Body of pancreas (tissue), 4 donors: ENCODE measurements around the gene HRH3. TPM values are rescaled to one million over a fixed set of nuclear protein-coding genes. Genes with fewer than 3 reads are reported as not detected.

Experiments used
- ATAC-seq: fragments of 150-250 bp; one replicate; pipeline ENCODE4 v1.9.1; 2016
- DNase-seq, 4 donors: peaks; one replicate each; pipeline ENCODE4 v3.0.0-alpha.2; 2019
- H3K27ac ChIP-seq, 4 donors: fragments of 200-600 bp; sonication (generic); 1 replicate in 3 of 4; 2 replicates in 1 of 4; pipeline versions ENCODE4 v1.5.1 to v1.6.1; 2016 to 2019; ENCODE audit warnings: mild to moderate bottlenecking in 1 of 4, mixed read lengths in 1 of 4, moderate library complexity in 1 of 4
- H3K27me3 ChIP-seq, 2 donors: fragments of 200-600 bp; sonication (generic); one replicate each; pipeline ENCODE4 v1.6.0; 2016; ENCODE audit warnings: mild to moderate bottlenecking in 1 of 2
- H3K36me3 ChIP-seq, 2 donors: fragments of 200-600 bp; sonication (generic); replicated peaks in 1 of 2; 2 replicates each; pipeline ENCODE4 v1.5.1; 2016; ENCODE audit warnings: low read depth in 2 of 2; ENCODE audit not compliant: insufficient read depth in 1 of 2
- H3K4me1 ChIP-seq: fragments of 200-600 bp; sonication (generic); one replicate; pipeline ENCODE4 v1.6.0; 2016
- H3K4me3 ChIP-seq, 2 donors: fragments of 200-600 bp; sonication (generic); 1 replicate in 1 of 2; 2 replicates in 1 of 2; pipeline ENCODE4 v1.5.1; 2016 to 2019
- H3K9me3 ChIP-seq, 3 donors: fragments of 200-600 bp; sonication (generic); 1 replicate in 2 of 3; 2 replicates in 1 of 3; pipeline ENCODE4 v1.5.1; 2016
- POLR2A ChIP-seq, 3 donors: fragments of 450-650 bp; IDR thresholded peaks; one replicate each; pipeline ENCODE4 v1.6.1; 2016; ENCODE audit warnings: antibody characterized with exemption in 3 of 3, mild to moderate bottlenecking in 2 of 3
- WGBS, 2 donors: methylation state at CpG; one replicate each; pipeline ENCODE4 v1.1.5; 2017; 5-methylcytosine and 5-hydroxymethylcytosine counted together
- intact Hi-C: fragments of 100-400 bp; cut with DNase I; formaldehyde crosslinking; loops from one replicate; pipeline ENCODE4 v1.15.1; 2023
- total RNA-seq, 2 donors: library from RNA; depleted of rRNA; stranded (reverse); fragments of >200 nt; gene quantifications; one replicate each; pipeline ENCODE4 v1.1.0, GENCODE V29; 2016
- TF ChIP-seq, protein P1 (sequence below), 7 experiments: fragments of 450-650 bp in 4 of 7; fragments of 200-600 bp in 3 of 7; sonication (generic) in 3 of 7; IDR thresholded peaks; one replicate each; pipeline ENCODE4 v1.5.1; 2016 to 2019; ENCODE audit warnings: antibody characterized with exemption in 7 of 7

Gene HRH3
- total RNA-seq, 2 donors from 2014 or later: 0.33 TPM; not detected in 1

GRCh38 chr20:62254021-62254724, 34.1 kb upstream of the HRH3 start:
- Histone ChIP-seq H3K4me3 (no peak overlapping the region), H3K4me1 (peaks cover 19% of the 10 kb centered on the region), H3K36me3 (peaks cover 0 to 2% of the 10 kb centered on the region in 2 donors), H3K27ac (no peak overlapping the region), H3K9me3 (no peaks in the 10 kb centered on the region), H3K27me3 (no peaks in the 10 kb centered on the region)
- intact Hi-C loops: no loop called here
- ATAC-seq (no peak), DNase-seq (no peak)
- WGBS, 2 donors: 84 to 88% methylated on average over 17 to 24 of the region's 24 CpGs
- TF ChIP-seq, protein P1, sequence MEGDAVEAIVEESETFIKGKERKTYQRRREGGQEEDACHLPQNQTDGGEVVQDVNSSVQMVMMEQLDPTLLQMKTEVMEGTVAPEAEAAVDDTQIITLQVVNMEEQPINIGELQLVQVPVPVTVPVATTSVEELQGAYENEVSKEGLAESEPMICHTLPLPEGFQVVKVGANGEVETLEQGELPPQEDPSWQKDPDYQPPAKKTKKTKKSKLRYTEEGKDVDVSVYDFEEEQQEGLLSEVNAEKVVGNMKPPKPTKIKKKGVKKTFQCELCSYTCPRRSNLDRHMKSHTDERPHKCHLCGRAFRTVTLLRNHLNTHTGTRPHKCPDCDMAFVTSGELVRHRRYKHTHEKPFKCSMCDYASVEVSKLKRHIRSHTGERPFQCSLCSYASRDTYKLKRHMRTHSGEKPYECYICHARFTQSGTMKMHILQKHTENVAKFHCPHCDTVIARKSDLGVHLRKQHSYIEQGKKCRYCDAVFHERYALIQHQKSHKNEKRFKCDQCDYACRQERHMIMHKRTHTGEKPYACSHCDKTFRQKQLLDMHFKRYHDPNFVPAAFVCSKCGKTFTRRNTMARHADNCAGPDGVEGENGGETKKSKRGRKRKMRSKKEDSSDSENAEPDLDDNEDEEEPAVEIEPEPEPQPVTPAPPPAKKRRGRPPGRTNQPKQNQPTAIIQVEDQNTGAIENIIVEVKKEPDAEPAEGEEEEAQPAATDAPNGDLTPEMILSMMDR (IDR thresholded peaks at IDR 0.05): no peak

DNA sequence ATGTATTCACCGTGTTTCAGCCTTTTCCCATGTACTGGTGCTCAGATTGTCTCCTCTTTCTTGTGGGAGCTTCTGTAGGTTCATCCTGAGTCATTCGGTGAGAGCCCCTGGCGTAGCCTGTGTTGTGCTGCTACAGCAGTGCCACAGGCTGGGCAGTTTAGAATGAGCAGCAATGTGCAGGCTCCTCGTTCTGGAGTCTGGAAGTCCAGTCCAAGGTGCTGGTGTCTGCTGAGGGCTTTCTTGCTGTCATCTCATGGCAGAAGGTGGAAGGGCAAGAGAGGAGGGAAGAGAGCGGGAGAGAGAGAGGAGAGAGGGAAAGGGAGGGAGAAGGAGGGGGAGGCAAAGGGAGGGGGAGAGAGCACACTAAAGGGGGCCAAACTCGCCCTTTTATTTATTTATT, 33.3 kb upstream of the HRH3 start:
- H3K27me3 ChIP-seq: no peaks in the 10 kb centered on the region
- no peak for ATAC-seq
- 84 to 87% methylated on average over 6 of the region's 6 CpGs for WGBS, 2 donors
- no peak for DNase-seq
- H3K4me3 ChIP-seq: no peak overlapping the region
- H3K36me3 ChIP-seq: peaks cover 0 to 2% of the 10 kb centered on the region in 2 donors
- intact Hi-C loops: no loop called here
- TF ChIP-seq, protein P1 (IDR thresholded peaks at IDR 0.05): no peak
- no peak for TF ChIP-seq POLR2A (IDR thresholded peaks at IDR 0.05)
- no peaks in the 10 kb centered on the region for H3K9me3 ChIP-seq
- no peak overlapping the region for H3K27ac ChIP-seq
- peaks cover 25% of the 10 kb centered on the region for H3K4me1 ChIP-seq

DNA sequence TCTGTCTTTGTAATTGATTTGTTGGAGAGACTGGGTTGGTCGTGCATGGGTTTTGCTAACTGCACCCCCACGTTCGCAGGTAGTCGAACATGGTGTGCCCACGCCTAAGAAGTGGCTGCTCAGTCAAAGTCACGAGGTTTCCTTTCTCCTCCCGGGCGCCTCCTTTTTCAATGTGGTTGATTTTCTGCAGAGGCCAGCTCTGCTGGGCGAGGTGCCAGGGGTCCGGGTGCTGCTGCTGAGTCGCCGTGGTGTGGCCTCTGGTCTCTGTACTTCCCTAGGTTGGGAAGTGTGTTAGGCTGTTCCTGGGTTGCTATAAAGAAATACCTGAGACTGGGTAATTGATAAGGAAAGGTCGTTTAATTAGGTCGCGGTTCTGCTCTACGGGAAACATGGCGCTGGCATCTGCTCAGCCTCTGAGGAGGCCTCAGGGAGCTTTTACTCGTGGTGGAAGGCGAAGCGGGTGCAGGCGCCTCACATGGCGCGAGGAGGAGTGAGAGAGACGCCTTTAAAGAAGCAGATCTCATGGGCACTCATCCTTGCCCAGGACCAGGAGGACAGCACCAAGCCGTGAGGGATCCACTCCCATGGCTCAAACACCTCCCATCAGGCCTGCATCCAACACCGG, 32.4 kb upstream of the HRH3 start:
- Histone ChIP-seq H3K27me3 (no peaks in the 10 kb centered on the region), H3K27ac (no peak overlapping the region), H3K9me3 (no peaks in the 10 kb centered on the region), H3K4me3 (no peak overlapping the region), H3K36me3 (peaks cover 0 to 2% of the 10 kb centered on the region in 2 donors), H3K4me1 (peaks cover 29% of the 10 kb centered on the region)
- TF ChIP-seq, protein P1 (IDR thresholded peaks at IDR 0.05): no peak
- no peak for TF ChIP-seq POLR2A (IDR thresholded peaks at IDR 0.05)
- WGBS, 2 donors: 83 to 86% methylated on average over 25 to 26 of the region's 26 CpGs
- intact Hi-C loops: no loop called here
- ATAC-seq (no peak), DNase-seq (no peak)

GRCh38 chr20:62248890-62249560, 28.9 kb upstream of the HRH3 start:
- WGBS, 2 donors: 71 to 83% methylated on average over 6 of the region's 6 CpGs
- TF ChIP-seq POLR2A (IDR thresholded peaks at IDR 0.05): no peak
- TF ChIP-seq, protein P1 (IDR thresholded peaks at IDR 0.05): no peak
- H3K9me3 ChIP-seq: no peaks in the 10 kb centered on the region
- peaks cover 63% of the 10 kb centered on the region for H3K4me1 ChIP-seq
- no peak for DNase-seq
- no peak for ATAC-seq
- H3K36me3 ChIP-seq: no peaks in the 10 kb centered on the region
- no peak overlapping the region for H3K27ac ChIP-seq
- H3K4me3 ChIP-seq: no peak overlapping the region
- intact Hi-C loops: loop anchor here (10.0 kb wide), 1 partner anchor 46 kb away; no protein-coding TSS in a partner anchor
- no peaks in the 10 kb centered on the region for H3K27me3 ChIP-seq
